GM23338 (cell line): ENCODE results near the gene PGLYRP2. TPM values are rescaled to one million over a fixed set of nuclear protein-coding genes. Genes with fewer than 3 reads are reported as not detected.
A peak's percentile ranks its signal among the peaks of the same experiment; 100 is the strongest.

Source experiments
- ATAC-seq: fragments of 200-7000 bp; cut with Tn5 transposase; 3 replicates; pipeline ENCODE4 v1.9.1; 2020
- DNase-seq: peaks from one replicate; pipeline ENCODE4 v3.0.0-alpha.2; 2015; ENCODE audit warnings: low spot score
- H2AFZ ChIP-seq: fragments of 200-600 bp; sonication (generic); 2 replicates; pipeline ENCODE4 v1.8.0; 2016; ENCODE audit warnings: antibody characterized with exemption, mild to moderate bottlenecking, moderate library complexity
- H3F3A ChIP-seq: fragments of 200-600 bp; sonication (generic); replicated peaks from 2 replicates; pipeline ENCODE4 v1.8.0; 2017; ENCODE audit warnings: antibody characterized with exemption, mixed run types, low read depth
- H3K27ac ChIP-seq: fragments of 200-600 bp; sonication (generic); 2 replicates; pipeline ENCODE4 v1.6.1; 2016; ENCODE audit warnings: low read depth
- H3K27me3 ChIP-seq: fragments of 200-600 bp; sonication (generic); 2 replicates; pipeline ENCODE4 v1.8.0; 2016; ENCODE audit warnings: mild to moderate bottlenecking, mixed run types, moderate library complexity; ENCODE audit not compliant: insufficient read depth
- H3K36me3 ChIP-seq: fragments of 200-600 bp; sonication (generic); 2 replicates; pipeline ENCODE4 v1.8.0; 2016; ENCODE audit warnings: mild to moderate bottlenecking; ENCODE audit not compliant: insufficient read depth
- H3K4me1 ChIP-seq: fragments of 200-600 bp; sonication (generic); 2 replicates; pipeline ENCODE4 v1.8.0; 2016; ENCODE audit warnings: mild to moderate bottlenecking, moderate library complexity; ENCODE audit not compliant: insufficient read depth
- H3K4me2 ChIP-seq: fragments of 200-600 bp; sonication (generic); 2 replicates; pipeline ENCODE4 v1.7.1; 2017; ENCODE audit warnings: mixed run types
- H3K4me3 ChIP-seq: fragments of 200-600 bp; sonication (generic); 2 replicates; pipeline ENCODE4 v1.6.1; 2016; ENCODE audit warnings: mixed run types
- H3K79me2 ChIP-seq: fragments of 200-600 bp; sonication (generic); replicated peaks from 2 replicates; pipeline ENCODE4 v1.8.0; 2017; ENCODE audit warnings: mild to moderate bottlenecking; ENCODE audit not compliant: insufficient read depth
- H3K9me2 ChIP-seq: fragments of 200-600 bp; sonication (generic); 2 replicates; pipeline ENCODE4 v1.8.0; 2017; ENCODE audit not compliant: insufficient read depth
- H4K20me1 ChIP-seq: fragments of 200-600 bp; sonication (generic); replicated peaks from 2 replicates; pipeline ENCODE4 v1.8.0; 2017; ENCODE audit warnings: mild to moderate bottlenecking; ENCODE audit not compliant: insufficient read depth
- H3K27ac Mint-ChIP-seq: 2 replicates; pipeline ENCODE4 v1.8.0; 2020; ENCODE audit warnings: inconsistent platforms, mild to moderate bottlenecking, moderate library complexity, mixed read lengths
- H3K27me3 Mint-ChIP-seq: 3 replicates; pipeline ENCODE4 v1.8.0; 2022; ENCODE audit warnings: low read depth, mild to moderate bottlenecking, moderate library complexity, mixed read lengths, inconsistent platforms; ENCODE audit not compliant: insufficient read depth, poor library complexity
- H3K36me3 Mint-ChIP-seq: 3 replicates; pipeline ENCODE4 v1.8.0; 2021; ENCODE audit warnings: low read depth, mild to moderate bottlenecking, inconsistent platforms, moderate library complexity, mixed read lengths
- H3K4me1 Mint-ChIP-seq: 3 replicates; pipeline ENCODE4 v1.8.0; 2020; ENCODE audit warnings: mild to moderate bottlenecking, inconsistent platforms, mixed read lengths
- H3K4me3 Mint-ChIP-seq: 3 replicates; pipeline ENCODE4 v1.8.0; 2021; ENCODE audit warnings: moderate library complexity, mild to moderate bottlenecking, inconsistent platforms, mixed read lengths
- H3K9me3 Mint-ChIP-seq: 3 replicates; pipeline ENCODE4 v1.8.0; 2020; ENCODE audit warnings: moderate library complexity, mild to moderate bottlenecking, inconsistent platforms, mixed read lengths
- CREB1 ChIP-seq: fragments of 250-450 bp; sonication (Bioruptor Pico); IDR thresholded peaks from 2 replicates; pipeline ENCODE4 v1.5.0; 2020; ENCODE audit warnings: low read depth, mild to moderate bottlenecking, moderate library complexity
- CTCF ChIP-seq, 2 experiments: fragments of 200-600 bp in 1 of 2; sonication (generic) in 1 of 2; conservative IDR thresholded peaks; 2 replicates each; pipeline versions ENCODE4 v1.5.1 to v1.6.1; 2016 to 2017; ENCODE audit warnings: antibody characterized with exemption in 2 of 2, low read depth in 2 of 2, mild to moderate bottlenecking in 2 of 2, moderate library complexity in 1 of 2
- ETS1 ChIP-seq: IDR thresholded peaks from 2 replicates; pipeline ENCODE4 v1.6.1; 2016; ENCODE audit warnings: antibody characterized with exemption
- EZH2 ChIP-seq: fragments of 200-600 bp; sonication (generic); IDR thresholded peaks from one replicate; pipeline ENCODE4 v1.8.0; 2017; ENCODE audit warnings: antibody characterized with exemption, mild to moderate bottlenecking, low read depth; ENCODE audit not compliant: unreplicated experiment
- EZH2phosphoT487 ChIP-seq: fragments of 200-600 bp; sonication (generic); IDR thresholded peaks from one replicate; pipeline ENCODE4 v1.8.1; 2018; ENCODE audit warnings: antibody characterized with exemption; ENCODE audit not compliant: unreplicated experiment
- JUNB ChIP-seq: IDR thresholded peaks from one replicate; pipeline ENCODE4 v1.6.1; 2016; ENCODE audit warnings: antibody characterized with exemption; ENCODE audit not compliant: unreplicated experiment
- NANOG ChIP-seq: IDR thresholded peaks from 2 replicates; pipeline ENCODE4 v1.6.1; 2016; ENCODE audit warnings: antibody characterized with exemption, borderline replicate concordance
- POLR2AphosphoS5 ChIP-seq: IDR thresholded peaks from 2 replicates; pipeline ENCODE4 v1.6.1; 2016; ENCODE audit warnings: antibody characterized with exemption, low read depth
- REST ChIP-seq: IDR thresholded peaks from one replicate; pipeline ENCODE4 v1.6.1; 2018; ENCODE audit warnings: antibody characterized with exemption; ENCODE audit not compliant: unreplicated experiment
- STAT1 ChIP-seq: IDR thresholded peaks from one replicate; pipeline ENCODE4 v1.6.1; 2016; ENCODE audit warnings: antibody characterized with exemption; ENCODE audit not compliant: unreplicated experiment
- ZNF114 ChIP-seq: fragments of 250-450 bp; sonication (Bioruptor Pico); IDR thresholded peaks from 2 replicates; pipeline ENCODE4 v1.5.0; 2020; ENCODE audit warnings: mild to moderate bottlenecking, moderate library complexity
- ZNF331 ChIP-seq: fragments of 250-450 bp; sonication (Bioruptor Pico); IDR thresholded peaks from 2 replicates; pipeline ENCODE4 v1.5.0; 2020; ENCODE audit warnings: low read depth, mild to moderate bottlenecking, moderate library complexity
- ZNF462 ChIP-seq: fragments of 250-450 bp; sonication (Bioruptor Pico); IDR thresholded peaks from 2 replicates; pipeline ENCODE4 v1.5.0; 2020; ENCODE audit warnings: mild to moderate bottlenecking, moderate library complexity
- polyA plus RNA-seq: library from polyadenylated mRNA; unstranded; fragments of >200 nt; fragmentation: Nextera tagmentation; extraction: Ambion mirVana; gene quantifications from 2 replicates; pipeline ENCODE4 v1.2.1, GENCODE V29; 2016
- total RNA-seq: library from RNA; depleted of rRNA; stranded (reverse); fragments of >200 nt; shearing (Covaris generic); gene quantifications from 2 replicates; pipeline ENCODE4 v1.2.3, GENCODE V29; 2014

Gene PGLYRP2
- total and polyA plus RNA-seq, 2 experiments from 2014 or later = not detected

- Histone ChIP-seq H3K4me2 (peak overlapping the region; percentile 94), H3K4me3 (peak overlapping the region; percentile 92), H3K27me3 (no peaks in the 10 kb centered on the region), H3K79me2 (peaks cover 18% of the 10 kb centered on the region), H4K20me1 (peaks cover 16% of the 10 kb centered on the region), H3K9me2 (no peaks in the 10 kb centered on the region), H3K36me3 (no peaks in the 10 kb centered on the region), H3F3A (peaks cover 4% of the 10 kb centered on the region; the same call in 1 of the 2 replicates), H2AFZ (peak overlapping the region; percentile 99), H3K27ac (no peak overlapping the region), H3K4me1 (0 out of 2 replicates have a peak, but pooled peaks cover 6% of the 10 kb centered on the region)
- DNase-seq (peak; percentile 92), ATAC-seq (peak; percentile 81)
- Mint-ChIP-seq H3K27me3 (peaks cover 12% of the 10 kb centered on the region), H3K27ac (peak overlapping the region; percentile 80), H3K9me3 (no peaks in the 10 kb centered on the region; the same call in 2 of the 3 replicates), H3K36me3 (no peaks in the 10 kb centered on the region; the same call in 2 of the 3 replicates), H3K4me3 (peak overlapping the region; percentile 94), H3K4me1 (peaks cover 21% of the 10 kb centered on the region)
- TF ChIP-seq EZH2 = no peak
- no peak for TF ChIP-seq STAT1
- 0 out of 2 replicates have a peak, but pooled peaks have one; percentile 30 for TF ChIP-seq ETS1
- TF ChIP-seq REST = no peak
- TF ChIP-seq ZNF331 = no peak
- no peak for TF ChIP-seq EZH2phosphoT487
- TF ChIP-seq ZNF462 (CRISPR knock-in tag) = no peak
- TF ChIP-seq POLR2AphosphoS5 = peak; percentile 42; the same call in 1 of the 2 replicates
- no peak for TF ChIP-seq CTCF (conservative IDR thresholded peaks at IDR 0.05; ENCODE audit: low read depth in 2 of 2)
- no peak for TF ChIP-seq NANOG
- TF ChIP-seq ZNF114 (CRISPR knock-in tag) = no peak
- no peak for TF ChIP-seq JUNB
- peak; percentile 58 for TF ChIP-seq CREB1 (CRISPR knock-in tag)
Measured at GRCh38 chr19:15432629-15433518, 46.4 kb downstream of the PGLYRP2 start.
